ENCODE results near the gene DRD2.
"Not testable (repeated sequence)": the region's sequence is repeated elsewhere in the genome, so short reads cannot be mapped to it uniquely, and the experiment has no call there.

The DRD2 gene

GRCh38 chr11:113475160-113475761 is at the start of gene DRD2:
DRD2 (minus strand) TSS chr11:113475398; CDS start chr11:113424651, 50,747 bp downstream.
- H3K4me3 ChIP-seq (ENCODE audit: low read length), result no peak within 1 kb of the TSS
- TF ChIP-seq ZNF274 (IDR thresholded peaks at IDR 0.05; ENCODE audit: low read depth, low read length), result no peak

- H3K4me3 ChIP-seq (ENCODE audit: low read length), result not testable (repeated sequence)
Observed at GRCh38 chr11:113523906-113524305, 48.7 kb upstream of the DRD2 start.

GRCh38 chr11:113521737-113522517 is 46.7 kb upstream of the DRD2 start:
- no peak overlapping the region for H3K4me3 ChIP-seq (ENCODE audit: low read length)

GRCh38 chr11:113519989-113520613 is 44.9 kb upstream of the DRD2 start:
- no peak for TF ChIP-seq ZNF274 (IDR thresholded peaks at IDR 0.05; ENCODE audit: low read depth, low read length)
- H3K4me3 ChIP-seq (ENCODE audit: low read length), result no peak overlapping the region

More at GRCh38 chr11:113521737-113522517, 46.7 kb upstream of the DRD2 start:
- no peak for TF ChIP-seq ZNF274 (IDR thresholded peaks at IDR 0.05; ENCODE audit: low read depth, low read length)

GRCh38 chr11:113518716-113519495 is 43.7 kb upstream of the DRD2 start:
- H3K4me3 ChIP-seq (ENCODE audit: low read length), result no peak overlapping the region
- TF ChIP-seq ZNF274 (IDR thresholded peaks at IDR 0.05; ENCODE audit: low read depth, low read length), result no peak

- TF ChIP-seq ZNF274 (IDR thresholded peaks at IDR 0.05; ENCODE audit: low read depth, low read length), result no peak
- no peak overlapping the region for H3K4me3 ChIP-seq (ENCODE audit: low read length)
Observed at GRCh38 chr11:113517361-113517760, 42.2 kb upstream of the DRD2 start.

- no peak for TF ChIP-seq ZNF274 (IDR thresholded peaks at IDR 0.05; ENCODE audit: low read depth, low read length)
- H3K4me3 ChIP-seq (ENCODE audit: low read length), result no peak overlapping the region
Observed at GRCh38 chr11:113514856-113515255, 39.7 kb upstream of the DRD2 start.

- TF ChIP-seq ZNF274 (IDR thresholded peaks at IDR 0.05; ENCODE audit: low read depth, low read length), result no peak
- H3K4me3 ChIP-seq (ENCODE audit: low read length), result no peak overlapping the region
Observed at GRCh38 chr11:113507341-113507740, 32.1 kb upstream of the DRD2 start.

- no peak overlapping the region for H3K4me3 ChIP-seq (ENCODE audit: low read length)
- TF ChIP-seq ZNF274 (IDR thresholded peaks at IDR 0.05; ENCODE audit: low read depth, low read length), result no peak
Observed at GRCh38 chr11:113506893-113507292, 31.7 kb upstream of the DRD2 start.

- no peak overlapping the region for H3K4me3 ChIP-seq (ENCODE audit: low read length)
- no peak for TF ChIP-seq ZNF274 (IDR thresholded peaks at IDR 0.05; ENCODE audit: low read depth, low read length)
Observed at GRCh38 chr11:113506461-113506860, 31.3 kb upstream of the DRD2 start.

GRCh38 chr11:113505541-113506375 is 30.6 kb upstream of the DRD2 start:
- TF ChIP-seq ZNF274 (IDR thresholded peaks at IDR 0.05; ENCODE audit: low read depth, low read length), result no peak
- H3K4me3 ChIP-seq (ENCODE audit: low read length), result no peak overlapping the region

GRCh38 chr11:113505046-113505445 is 29.8 kb upstream of the DRD2 start:
- TF ChIP-seq ZNF274 (IDR thresholded peaks at IDR 0.05; ENCODE audit: low read depth, low read length), result no peak
- no peak overlapping the region for H3K4me3 ChIP-seq (ENCODE audit: low read length)

GRCh38 chr11:113504586-113504985 is 29.4 kb upstream of the DRD2 start:
- TF ChIP-seq ZNF274 (IDR thresholded peaks at IDR 0.05; ENCODE audit: low read depth, low read length), result no peak
- H3K4me3 ChIP-seq (ENCODE audit: low read length), result no peak overlapping the region
